H54 (cell line): ENCODE data around the gene SH3RF3.

Experiments used
- DNase-seq: peaks from one replicate; pipeline ENCODE4 v3.0.0; 2011; ENCODE audit warnings: low spot score, mixed read lengths; ENCODE audit not compliant: insufficient read length
- FAIRE-seq: peaks from 3 replicates; lab custom pipeline; 2011; peaks lifted over from hg19 to GRCh38; lab: Jason Lieb, UNC
- POLR2A ChIP-seq: IDR thresholded peaks from 2 replicates; pipeline ENCODE4 v1.6.1; 2011; ENCODE audit warnings: low read depth, mild to moderate bottlenecking, low read length

SH3RF3 gene

DNA sequence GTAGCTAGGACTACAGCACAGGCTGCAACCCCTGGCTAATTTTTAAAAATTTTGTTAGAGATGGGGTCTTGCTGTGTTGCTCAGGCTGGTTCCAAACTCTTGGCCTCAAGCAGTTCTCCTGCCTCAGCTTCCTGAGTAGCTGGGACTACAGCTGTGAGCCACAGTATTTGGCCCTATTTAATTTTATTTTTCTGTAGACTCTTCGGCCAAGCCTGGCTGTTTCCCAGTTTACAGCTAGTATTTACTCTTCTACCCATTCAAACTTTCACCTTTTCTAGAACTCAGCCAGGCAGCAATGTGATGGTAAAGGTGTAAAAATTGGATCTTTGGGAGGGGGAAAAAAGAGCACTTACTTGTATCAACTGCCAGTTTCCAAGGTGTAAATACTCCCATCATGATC lies 35.3 kb downstream of the SH3RF3 start:
- DNase-seq: no peak
- FAIRE-seq: no peak
- TF ChIP-seq POLR2A: no peak

DNA sequence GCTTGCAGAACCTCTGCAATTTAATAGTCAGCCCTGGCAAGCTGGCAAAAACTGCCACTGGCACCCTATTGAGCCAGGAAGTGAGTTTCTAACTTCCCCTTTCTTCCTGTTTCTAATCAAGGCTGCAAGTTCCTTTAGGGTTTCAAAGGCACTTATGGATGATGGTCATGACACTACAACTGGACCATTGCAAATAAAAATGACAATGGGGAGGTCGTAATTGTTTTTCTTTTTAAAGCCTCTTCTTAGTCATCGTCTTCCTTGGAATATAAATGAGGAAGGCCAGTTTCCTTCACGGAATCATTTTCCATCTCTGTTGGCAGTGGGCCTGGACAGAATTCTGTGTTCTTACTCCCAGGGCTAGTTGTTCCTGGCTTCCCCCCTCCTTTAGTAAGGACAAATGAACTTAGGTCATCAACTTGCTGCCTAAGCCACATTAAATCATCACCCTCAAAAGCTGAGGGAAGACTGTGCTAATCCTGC lies 35.8 kb downstream of the SH3RF3 start:
- TF ChIP-seq POLR2A: no peak
- no peak for DNase-seq
- FAIRE-seq: no peak

DNA sequence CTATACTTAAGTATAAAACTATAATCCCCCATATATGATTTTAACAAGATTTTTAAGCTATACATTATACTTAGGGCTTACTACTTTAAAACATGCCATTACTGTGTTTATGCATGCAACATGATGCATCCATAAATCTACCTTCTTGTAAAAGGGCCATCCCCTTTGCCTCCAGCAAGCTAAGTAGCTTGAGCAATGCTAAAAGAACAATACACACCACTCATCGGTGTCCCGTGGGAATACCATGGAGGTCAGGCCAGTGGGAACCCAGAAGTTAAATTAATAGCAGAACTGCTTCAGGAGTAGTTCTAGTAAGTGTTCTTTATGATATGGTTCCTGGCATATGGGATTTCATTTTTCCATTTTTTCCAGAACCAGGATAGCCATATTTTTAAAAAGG lies 37.8 kb downstream of the SH3RF3 start:
- FAIRE-seq (no peak), DNase-seq (no peak)
- no peak for TF ChIP-seq POLR2A

DNA sequence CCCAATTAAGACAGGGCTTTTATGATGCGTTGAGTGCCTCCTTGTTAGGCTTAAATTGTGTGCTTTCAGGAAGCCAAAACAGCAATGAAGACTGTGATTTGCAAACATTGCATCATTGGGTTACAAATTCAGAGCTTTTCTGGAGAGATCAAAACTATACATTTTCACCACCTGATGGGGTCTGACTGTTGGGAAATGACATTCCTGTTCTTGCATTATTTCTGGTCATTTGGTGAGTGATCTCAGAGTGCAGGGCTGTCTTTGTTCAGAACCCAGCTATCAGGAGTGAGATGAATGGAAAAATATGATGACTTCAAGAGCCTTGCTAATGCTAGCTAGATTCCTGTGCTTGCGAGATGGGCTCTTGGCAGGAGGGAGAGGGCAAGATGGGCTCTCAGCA lies 39.1 kb downstream of the SH3RF3 start:
- FAIRE-seq: no peak

GRCh38 chr2:109168716-109169115 lies 39.7 kb downstream of the SH3RF3 start:
- DNase-seq: no peak
- no peak for FAIRE-seq

More for the DNA sequence above, 39.1 kb downstream of the SH3RF3 start:
- DNase-seq: no peak
- TF ChIP-seq POLR2A: no peak

GRCh38 chr2:109170645-109171044 lies 41.6 kb downstream of the SH3RF3 start:
- no peak for TF ChIP-seq POLR2A
- no peak for FAIRE-seq
- DNase-seq: no peak

More at GRCh38 chr2:109168716-109169115, 39.7 kb downstream of the SH3RF3 start:
- no peak for TF ChIP-seq POLR2A

GRCh38 chr2:109171444-109172334 lies 42.7 kb downstream of the SH3RF3 start:
- TF ChIP-seq POLR2A: no peak
- FAIRE-seq: no peak
- peak; percentile 33 for DNase-seq

DNA sequence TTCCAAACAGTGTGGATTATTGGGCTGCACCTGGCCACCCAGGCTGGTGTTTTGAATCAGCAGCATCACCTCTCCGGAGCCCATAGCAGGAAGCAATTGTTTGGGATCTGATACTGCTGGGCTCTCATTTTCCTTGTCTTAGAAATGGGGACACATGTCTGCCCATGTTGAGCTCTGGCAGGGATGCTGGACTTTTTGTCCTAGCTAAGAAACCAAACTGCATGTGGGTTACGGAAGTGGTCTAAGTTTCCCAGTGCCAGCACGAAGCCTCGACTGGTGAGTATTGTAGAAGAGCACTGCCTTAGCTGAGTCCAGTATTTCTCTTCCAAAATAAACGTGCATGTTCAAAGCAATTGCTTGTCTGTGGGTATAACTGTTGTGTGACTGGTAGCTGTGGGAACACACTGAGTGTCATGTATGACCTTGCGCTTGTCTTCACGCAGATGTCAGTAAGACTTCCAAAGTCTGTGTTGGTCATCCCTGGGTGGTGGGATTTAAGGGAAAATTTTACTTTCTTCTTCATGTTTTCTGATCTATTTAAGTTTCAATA lies 43.6 kb downstream of the SH3RF3 start:
- no peak for TF ChIP-seq POLR2A
- DNase-seq (no peak), FAIRE-seq (no peak)

GRCh38 chr2:109173311-109174171 lies 44.5 kb downstream of the SH3RF3 start:
- FAIRE-seq (no peak), DNase-seq (no peak)
- TF ChIP-seq POLR2A: no peak

GRCh38 chr2:109174214-109174613 lies 45.2 kb downstream of the SH3RF3 start:
- no peak for FAIRE-seq
- no peak for DNase-seq
- no peak for TF ChIP-seq POLR2A

- FAIRE-seq (no peak), DNase-seq (no peak)
- TF ChIP-seq POLR2A: no peak
Observed at GRCh38 chr2:109174626-109175349, 45.8 kb downstream of the SH3RF3 start.

DNA sequence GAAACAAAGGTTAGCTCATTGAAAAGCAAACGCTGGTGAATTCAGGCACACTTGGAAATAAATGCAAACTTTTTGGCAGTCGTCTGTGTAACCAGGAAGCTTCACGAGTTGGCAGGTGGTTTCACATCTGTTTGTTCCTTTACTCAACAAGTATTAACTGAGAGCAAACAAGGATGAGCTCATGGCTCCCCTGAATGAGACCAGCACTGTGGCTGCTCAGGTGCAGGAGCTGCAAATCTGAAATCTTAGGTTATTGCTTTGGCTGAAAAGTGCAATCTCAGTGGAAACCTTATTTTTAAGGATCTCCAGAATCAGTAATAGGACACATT lies 46.3 kb downstream of the SH3RF3 start:
- no peak for TF ChIP-seq POLR2A
- DNase-seq (no peak), FAIRE-seq (no peak)

- no peak for FAIRE-seq
- DNase-seq: no peak
- TF ChIP-seq POLR2A: no peak
Observed at GRCh38 chr2:109176928-109177327, 47.9 kb downstream of the SH3RF3 start.
